Suppressor macrophage treated with lipopolysaccharide for 4 hours (primary cell): Measurements from ENCODE around the gene ATXN7L1.
A peak's percentile ranks its signal among the peaks of the same experiment; 100 is the strongest.
"Not testable (repeated sequence)": the region's sequence is repeated elsewhere in the genome, so short reads cannot be mapped to it uniquely, and the experiment has no call there.

Experiments used
- DNase-seq: peaks from one replicate; pipeline ENCODE4 v3.0.0-alpha.2; 2020

Gene ATXN7L1

DNA sequence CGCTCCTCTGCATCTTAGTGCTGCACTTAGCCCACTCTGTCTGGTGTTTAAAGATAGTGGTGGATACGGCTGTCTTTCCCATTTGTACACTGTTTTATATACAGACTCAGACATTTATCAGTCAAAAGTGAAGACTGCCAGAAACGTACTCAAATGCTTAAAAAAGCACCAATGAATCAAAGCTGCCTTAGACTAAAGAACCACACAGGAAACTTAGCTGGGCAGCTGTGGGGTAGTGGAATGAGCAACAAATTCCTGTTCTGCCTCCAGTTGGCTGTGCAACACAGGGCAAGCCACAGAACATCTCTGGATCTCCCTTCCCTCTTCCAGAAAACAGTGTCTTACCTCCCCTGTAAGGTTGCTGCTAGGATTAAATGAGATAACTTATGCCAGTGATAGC lies 76.0 kb downstream of the ATXN7L1 start:
- DNase-seq = no peak

DNA sequence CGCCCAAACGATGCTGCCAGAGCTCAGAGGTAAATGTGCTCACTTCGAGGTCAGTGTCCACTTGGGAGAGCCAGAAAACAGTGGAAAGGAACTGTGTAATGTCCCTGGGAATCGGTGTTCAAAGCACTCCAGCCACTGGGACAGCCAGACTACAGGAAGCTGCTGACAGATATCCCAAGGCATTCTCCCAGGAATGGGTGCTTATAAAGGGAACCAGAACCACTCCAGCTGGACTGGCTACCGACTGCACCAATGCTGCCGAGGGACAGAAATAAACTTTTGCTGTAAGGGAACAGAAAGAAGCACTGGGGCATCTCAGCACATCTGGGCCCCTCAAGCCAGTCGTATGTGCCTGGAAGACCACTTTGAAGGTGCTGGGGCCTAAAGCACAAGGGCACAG lies 76.7 kb downstream of the ATXN7L1 start:
- no peak for DNase-seq

DNA sequence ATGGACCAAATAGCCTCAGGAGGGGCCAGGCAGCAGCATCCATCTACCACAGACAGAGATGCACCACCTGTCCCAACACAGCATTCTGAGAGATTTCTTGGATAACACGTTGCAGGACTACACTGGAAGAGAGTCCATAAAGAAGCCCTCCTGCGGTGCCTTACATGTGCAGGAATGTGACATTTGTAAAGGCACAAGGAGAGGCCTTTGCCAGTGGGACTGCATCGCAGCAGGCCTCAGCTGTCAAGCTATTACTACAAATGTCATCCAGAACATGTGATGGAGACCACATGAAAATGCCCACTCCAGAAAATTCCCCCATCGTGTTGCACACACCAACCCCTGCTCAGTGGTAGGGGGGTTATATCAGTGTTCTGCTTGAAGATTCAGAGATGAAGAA lies 77.4 kb downstream of the ATXN7L1 start:
- no peak for DNase-seq

DNA sequence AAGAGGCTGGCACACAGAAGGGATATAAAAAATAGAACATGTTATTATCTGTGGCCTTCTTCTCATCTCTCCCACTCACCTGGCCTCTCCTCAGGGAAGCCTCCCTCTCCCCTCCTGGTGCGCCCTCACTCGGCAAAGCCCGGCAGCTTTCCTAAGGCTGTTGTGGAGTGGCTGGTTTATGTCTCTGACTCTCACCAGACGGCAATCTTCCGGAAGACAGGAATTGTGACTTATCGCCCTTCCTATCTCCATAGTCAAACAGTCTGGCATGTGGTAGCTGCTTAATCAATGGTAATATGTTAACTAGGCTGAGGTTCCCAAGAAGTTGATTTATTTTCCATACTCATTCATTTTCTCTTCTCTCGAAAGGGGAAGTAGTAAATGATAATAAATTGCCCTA lies 78.7 kb downstream of the ATXN7L1 start:
- DNase-seq = no peak

DNA sequence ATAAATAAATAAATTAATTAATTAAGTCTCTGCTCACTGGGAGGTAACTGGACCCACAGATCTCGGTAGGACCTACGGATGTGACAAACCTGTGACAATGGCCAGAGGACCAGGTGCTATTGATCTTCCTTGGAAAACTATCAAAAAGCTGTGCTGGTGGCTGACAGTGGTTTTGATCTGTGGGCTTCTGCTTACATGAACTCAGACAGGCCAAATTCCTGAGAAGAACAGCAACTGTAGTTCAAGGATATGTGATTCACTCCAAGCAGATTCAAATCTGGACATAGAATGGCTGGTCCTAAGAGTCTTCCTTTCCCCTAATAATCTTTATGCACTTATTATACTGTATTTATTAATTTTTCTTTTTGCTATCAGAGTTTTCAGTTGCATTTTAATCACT lies 80.0 kb downstream of the ATXN7L1 start:
- DNase-seq = no peak

DNA sequence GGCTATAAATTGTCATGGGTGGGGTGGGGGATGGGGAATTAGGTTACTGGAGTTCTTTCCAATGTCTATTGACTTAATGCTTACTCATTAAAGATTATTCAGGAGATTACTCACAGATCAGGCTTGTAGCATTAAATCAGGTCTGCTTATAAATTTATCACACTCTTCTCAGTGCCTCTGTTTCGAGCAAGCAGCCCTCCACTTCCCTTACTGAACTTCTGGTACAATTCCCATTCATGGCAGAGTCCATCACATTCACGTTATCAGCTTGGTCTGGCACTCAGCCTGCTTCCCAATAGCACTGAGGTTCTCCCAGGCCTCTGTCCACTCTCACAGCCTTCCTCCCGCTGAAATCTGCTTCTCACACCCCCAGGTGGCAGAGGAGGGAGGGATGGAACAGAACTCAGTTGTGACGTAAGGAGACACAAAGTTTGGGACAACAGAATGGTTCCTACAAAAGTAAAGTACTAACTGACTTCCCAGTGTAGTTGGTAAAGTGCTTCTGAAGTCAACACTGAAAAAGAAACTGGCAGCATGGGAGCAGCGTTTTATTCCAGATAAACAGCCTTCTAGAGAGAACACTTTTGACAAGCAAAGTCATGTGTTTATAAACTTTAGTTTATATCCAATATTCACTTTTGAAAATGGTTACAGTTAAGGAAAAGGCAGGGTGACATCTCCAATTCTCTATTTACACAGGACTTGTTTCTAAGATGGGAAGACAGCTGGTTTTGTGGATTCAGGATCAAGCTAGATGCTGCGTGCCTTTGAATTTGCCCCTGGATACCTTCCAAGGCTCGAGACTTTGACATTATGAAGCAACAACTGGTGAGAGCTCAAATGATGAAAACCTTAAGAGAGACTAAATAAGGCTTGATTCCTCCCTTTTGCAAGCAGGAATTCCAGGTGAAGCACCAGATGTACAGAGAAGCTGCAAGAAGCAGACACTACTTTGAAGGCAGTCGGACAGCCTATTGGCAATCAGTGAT lies 81.4 kb downstream of the ATXN7L1 start:
- no peak for DNase-seq

DNA sequence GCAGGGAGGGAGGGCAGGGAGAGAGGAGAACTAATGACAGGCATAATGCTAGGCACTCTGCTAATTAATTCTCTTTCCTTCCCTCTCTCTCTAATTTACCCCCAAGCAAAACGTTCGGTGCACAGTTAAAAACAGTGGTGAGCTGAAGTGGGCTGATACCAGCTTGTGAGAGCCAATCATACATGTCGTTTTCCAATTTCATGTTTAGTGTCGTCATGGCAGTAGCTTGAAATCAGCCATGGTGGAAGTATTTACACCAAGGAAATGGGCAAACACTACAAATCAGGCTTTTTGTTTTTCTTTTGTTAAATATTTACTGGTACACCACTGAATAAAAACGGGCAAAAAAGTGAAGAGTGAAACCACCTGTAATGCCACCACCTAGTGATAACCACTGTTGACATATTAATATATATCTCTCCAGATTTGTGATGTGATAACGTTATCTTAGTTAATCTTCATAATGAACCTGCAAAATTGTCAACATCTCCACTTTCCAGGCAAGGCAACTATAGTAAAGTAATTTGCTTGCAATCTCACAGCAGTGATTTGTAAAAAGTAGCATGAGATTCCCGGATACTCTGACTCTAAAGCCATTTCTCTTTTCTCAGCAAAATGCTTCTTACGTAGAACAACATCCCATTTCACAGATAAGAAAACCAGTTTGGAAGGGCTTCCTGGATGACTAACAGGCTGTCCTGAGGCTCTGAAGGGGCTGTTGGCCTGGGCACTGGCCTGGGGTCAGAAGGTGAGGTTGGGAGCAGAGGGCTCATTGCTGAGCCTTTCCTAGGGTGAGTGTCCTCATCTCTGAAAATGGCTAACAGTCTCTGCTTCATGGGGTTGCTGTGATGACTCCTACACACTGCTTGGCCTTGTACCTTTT lies 83.7 kb downstream of the ATXN7L1 start:
- DNase-seq = no peak

DNA sequence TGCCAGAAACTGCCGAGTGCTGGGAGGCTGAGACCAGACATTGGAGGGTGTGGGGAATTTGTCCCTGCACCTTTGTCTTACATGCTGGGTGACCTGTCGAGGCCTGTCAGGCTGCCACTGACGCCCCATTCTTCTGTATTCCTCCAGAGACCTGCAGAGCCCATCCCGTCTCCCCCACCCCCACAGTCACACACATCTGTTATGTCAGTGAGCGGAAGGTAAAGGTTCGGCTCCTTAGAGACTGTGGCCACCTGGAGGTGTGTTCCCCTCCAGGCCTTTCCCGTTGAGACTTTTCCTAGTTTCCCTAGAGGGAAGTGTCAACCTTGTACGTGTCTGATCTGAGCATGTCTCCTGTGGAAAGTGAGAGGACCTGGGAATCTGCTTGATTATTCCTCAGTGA lies 84.5 kb downstream of the ATXN7L1 start:
- DNase-seq = no peak

DNA sequence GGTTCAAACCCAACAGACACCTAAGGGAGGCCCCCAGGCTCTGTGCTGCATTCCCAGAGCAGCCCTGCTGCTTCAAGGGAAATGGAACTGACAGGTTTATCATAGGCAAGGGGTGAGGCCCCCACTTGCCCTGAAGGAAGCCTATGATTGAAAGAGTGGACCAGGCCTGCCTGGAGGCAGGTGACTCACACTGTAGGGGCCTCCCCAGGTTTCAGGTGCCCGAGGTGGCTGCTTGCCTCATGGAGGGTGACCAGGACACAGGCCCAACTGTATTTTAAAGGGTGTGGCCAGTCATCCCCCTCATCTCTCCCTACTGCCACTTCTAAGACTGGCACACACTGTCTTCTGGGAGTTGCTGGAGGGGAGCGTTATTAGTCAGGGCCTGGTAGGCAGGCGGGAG lies 85.4 kb downstream of the ATXN7L1 start:
- no peak for DNase-seq

DNA sequence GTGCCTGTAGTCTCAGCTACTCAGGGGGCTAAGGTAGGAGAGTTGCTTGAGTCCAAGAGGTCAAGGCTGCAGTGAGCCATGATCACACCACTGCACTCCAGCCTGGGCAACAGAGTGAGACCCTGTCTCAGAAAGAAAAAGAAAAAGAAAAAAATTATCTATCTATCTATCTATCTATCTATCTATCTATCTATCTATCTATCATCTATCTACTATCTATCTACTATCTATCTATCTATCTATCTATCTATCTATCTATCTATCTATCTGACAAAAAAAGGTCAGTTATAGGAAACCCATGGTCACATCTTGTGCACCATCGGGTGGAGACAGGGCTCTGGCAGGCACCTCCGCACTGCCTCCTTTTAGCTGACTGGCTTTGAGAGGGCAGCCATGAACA lies 85.9 kb downstream of the ATXN7L1 start:
- DNase-seq = not testable (repeated sequence)

DNA sequence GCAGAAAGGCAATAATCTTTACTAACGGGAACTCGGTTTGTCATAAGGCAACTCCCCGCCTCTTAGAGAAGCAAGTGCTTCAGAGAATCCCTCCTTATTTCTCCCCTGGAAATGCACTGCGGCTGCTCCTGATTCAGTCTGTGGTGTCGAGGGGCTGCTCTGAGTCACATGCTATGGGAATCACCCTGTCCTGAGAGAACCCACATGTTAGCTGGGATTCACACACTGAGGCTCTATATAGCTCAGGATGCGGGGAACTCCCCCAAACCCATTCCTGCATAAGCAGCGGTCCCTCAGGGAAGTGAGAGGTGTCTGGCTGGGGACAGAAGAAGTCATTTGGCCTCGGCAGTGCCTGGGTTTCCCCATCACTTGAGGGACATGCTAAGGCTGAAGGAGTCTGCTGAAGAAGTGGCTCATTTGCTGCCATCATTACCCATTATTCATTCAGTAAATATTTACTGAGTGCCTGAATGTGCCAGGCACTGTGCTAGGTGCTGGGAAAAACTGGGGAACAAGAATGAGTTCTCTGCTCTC lies 87.5 kb downstream of the ATXN7L1 start:
- no peak for DNase-seq

DNA sequence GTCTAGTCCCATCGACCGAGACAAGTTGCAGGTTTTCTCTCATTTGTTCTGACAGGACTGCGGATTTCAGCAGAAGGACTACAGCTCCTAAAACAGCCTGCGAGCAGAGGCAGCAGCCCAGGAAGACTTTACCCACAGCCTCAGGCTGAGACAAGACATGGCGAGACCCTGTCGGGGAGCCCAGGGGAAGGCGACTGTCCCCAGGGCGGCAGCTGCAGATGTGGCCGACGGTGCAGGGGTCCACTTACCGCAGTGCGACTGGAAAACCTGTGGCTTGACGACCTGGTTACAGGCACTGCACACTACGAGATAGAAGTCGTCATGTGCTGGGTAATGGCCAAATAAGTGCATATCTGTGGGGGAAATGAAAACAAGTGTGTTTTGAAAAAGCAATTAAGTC lies 88.0 kb downstream of the ATXN7L1 start:
- no peak for DNase-seq

DNA sequence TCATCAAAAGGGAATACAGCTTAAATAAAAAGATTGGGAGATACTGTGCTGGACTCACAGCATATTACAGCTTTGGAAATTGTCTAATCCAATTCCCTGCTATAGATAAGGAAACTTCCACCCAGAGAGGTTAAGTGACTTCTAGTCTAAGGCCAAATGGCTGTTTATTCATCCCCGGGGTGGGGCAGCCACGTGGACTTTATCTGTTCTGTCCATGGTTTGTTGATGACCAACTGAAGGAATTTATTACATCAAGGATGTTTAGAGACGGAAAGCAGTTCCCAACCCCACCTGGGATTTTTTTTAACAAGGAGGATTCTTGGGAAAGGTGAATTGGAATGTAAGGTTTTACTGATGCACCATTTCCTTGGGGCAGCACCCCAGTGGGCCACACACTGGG lies 88.6 kb downstream of the ATXN7L1 start:
- DNase-seq = no peak

DNA sequence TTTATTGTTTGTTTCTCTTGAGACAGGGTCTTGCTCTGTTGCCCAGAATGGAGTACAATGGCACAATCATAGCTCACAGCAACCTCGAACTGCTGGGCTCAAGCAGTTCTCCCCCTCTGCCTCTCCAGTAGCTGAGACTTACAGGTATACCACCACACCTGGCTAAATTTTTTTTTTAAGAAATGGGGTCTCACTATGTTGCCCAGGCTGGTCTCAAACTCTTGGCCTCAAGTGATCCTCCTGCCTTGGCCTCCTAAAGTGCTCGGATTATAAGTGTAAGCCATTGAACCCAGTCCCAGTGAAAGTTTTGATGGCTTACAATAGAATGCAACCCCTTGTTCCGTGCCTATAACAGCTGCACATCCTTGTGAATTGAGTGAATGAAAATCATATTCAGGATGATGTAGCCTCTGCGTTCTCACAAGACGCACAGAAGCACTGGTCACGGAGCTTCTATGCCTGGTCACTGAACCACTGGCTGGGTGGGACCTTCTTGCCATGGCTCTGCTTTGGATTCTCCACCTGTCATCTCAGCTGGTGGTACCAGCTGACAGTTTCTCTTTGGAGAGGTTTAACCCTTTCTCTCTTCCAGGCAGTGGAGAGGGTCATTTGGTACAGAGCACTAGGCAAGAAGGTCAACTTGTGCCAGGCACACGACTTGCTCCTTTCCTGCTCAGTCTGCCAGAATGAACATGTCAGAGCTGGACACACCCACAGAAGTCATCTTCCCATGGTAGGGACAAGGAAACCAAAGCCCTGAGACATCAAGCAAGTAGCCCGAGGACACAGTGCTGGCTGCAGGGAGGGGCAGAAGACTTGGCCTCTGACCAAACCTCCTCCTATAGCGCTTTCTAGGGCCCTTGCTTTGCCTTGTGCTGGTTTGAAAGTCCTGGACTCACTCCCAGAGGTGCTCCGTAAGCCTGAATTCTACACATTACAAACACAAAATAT lies 89.6 kb downstream of the ATXN7L1 start:
- no peak for DNase-seq

DNA sequence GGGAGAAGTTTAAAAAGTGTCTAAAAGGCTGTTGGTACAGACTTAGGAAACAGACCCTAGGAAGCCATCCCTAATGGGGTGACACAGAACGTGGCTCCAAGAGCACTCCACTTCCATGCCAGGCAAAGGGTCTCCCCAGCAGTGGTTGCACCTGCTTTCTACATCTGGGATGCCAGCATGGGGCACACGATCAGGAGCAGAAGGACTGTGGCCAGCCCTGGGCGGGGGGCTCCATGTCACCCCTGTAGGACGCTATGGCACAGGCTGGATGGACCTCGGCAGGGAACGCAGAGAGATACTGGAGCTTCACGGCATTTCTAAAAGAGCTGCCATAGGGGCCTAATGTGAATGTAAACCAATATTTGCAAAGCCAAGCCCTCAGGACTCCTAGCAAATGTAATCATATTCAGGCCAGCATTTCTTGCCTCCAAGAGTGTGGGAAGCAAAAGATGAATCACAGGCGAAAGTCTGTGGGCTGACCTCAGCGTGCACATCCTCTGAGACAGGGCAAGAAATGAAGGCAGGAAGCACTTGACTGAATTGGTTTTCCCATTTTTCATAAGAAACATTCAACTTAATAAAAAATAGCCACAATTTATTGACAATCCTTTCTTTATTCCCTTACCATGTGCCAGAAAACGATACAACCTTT lies 93.9 kb downstream of the ATXN7L1 start:
- DNase-seq = peak; percentile 79

DNA sequence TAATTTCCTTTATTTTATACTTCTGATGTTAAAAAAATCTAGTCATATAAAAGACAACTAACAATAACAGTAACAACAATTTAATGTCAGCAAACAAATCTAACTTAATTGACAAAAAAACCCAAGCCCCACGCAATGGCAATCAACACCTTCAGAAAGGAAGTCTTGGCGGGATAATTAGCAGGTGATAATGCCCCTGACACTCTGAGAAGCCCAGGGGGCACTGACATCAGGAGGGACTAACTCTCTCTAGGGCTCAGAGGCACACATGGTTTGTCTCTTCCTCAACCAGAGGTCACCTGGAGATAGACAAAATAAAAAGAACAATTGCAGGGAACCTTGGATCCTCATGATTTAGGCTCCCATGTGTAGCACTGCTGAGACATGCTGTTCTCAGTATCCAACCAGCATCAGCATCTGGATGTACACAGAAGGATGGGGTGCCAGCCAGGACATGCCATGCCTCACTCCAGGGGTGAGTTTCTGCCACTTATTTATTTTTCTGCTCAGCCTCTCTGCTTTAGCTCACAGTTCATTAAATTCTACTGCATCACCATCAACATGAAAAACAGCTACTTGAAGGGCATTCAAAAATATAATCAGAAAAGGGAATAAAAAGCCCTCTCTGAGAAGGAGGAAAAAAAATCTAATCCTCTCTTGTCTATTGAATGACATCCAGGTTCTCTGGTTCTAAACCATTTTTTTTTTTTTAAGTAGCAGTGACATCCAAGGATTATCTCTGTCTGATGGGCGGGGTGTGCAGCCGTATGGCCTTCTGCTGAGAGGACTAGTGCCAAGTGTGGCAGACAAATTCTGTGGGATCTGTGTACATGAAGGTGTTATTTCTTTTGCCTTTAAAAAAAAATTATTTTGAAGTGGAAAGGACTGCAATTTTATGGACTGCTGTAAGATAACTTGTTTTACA lies 96.3 kb downstream of the ATXN7L1 start:
- no peak for DNase-seq

DNA sequence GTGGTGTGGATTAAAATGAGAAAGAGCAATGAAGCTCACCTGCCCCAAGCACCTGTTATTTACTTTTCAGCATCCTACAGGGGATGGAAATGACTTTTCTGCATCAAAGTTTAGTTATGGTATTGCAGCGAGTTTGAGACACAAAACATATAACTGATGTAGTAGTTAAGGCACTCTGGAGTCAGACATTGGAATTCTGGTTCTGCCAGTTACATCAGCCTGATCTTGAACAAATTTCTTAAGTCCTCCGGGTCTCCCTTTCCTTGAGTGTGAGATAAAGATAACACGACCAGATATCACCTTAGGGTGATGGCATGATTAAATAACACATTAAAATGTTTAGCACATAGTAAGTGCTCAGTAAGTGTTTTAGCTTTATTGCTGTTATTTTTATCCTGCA lies 97.4 kb downstream of the ATXN7L1 start:
- DNase-seq = no peak

DNA sequence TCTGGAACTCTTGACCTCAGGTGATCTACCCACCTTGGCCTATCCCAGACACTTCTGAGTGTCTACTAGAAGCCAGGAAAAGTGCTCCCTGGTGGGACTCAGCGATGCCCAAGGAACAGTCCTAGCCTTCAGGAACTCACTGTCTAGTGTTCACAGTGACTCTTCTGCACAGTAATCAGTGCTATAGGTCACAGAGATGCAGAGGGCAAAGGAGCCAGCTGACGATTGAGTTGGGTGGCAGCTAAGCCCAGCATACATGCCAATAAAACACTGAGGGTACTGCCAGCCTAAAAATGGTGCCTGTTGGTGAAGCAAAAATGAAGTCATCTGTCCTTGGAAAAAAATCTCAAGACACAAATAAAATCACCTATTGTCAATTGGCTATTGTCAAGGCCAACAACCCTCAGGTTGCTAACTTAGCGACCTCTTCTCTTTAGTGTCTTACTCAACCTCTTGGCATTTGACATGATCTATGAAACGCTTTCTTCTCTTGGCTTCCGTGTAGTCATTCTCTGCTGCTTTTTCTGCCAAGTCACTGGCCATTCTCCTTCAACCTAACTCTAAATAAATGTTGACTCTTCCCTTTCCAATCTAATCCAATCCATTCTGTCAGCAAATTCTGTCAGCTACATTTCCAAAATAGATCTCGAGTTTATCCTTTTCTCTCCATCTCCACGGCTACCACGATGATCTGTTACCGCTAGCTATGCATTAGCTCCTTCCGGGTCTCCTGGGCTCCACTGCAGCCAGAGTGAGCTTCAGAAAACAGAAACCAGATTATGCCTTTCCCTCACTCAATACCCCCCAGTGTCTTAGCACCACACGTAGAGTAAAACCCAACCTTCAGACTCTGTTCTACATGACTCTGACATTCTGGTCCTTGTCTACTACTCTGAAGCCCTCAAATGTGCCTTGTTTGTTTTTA lies 99.2 kb downstream of the ATXN7L1 start:
- no peak for DNase-seq

DNA sequence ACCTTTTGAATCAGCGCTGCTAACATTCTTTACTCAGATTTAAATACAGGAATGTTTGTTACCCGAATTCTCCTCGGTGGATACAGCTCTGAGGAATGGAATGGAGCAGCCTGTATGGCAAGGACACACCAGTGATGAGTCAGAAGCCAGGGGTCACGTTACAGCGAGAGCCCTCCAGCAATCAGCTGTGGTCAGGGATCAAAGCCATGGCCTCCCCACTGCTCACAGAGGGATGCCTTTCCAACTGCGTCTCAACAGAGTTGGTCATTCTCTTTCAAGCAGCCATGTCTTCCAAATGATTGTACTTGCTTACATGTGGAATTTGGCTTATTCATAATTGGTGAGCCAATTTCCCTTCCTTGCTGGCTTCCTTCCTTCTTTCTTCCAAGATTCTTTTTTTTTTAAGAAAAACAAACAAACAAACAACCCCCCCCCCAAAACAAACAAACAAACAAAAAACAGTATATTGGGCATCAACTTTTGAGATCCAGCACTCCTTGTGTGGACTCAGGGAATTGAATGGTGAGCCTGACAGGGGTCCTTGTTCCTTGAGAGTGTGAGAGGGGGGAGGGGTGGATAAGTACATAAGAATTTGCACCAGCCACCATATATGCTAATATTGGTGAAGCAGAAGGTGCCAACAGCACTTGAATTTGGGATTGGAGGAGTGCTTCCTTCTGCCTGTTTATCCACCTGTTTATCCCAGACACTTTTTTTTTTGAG lies 100.2 kb downstream of the ATXN7L1 start:
- DNase-seq = no peak
